ENCODE data around the gene SNAPC5. TPM values are rescaled to one million over a fixed set of nuclear protein-coding genes. Genes with fewer than 3 reads are reported as not detected.

The SNAPC5 gene
- polyA plus RNA-seq, 1 donor (not counting 4 experiments of a cell fraction or from before 2014, with no cell fraction given): 16.1 TPM

- Histone ChIP-seq H3K9me1 (ENCODE audit: control insufficient read depth, extremely low read depth, insufficient read depth, low read length) (no peaks in the 10 kb centered on the region), H3K36me3 (ENCODE audit: control insufficient read depth in 2 of 2, extremely low read depth in 1 of 2, insufficient read depth in 2 of 2, low read length in 2 of 2) (peaks cover under 1 to 8% of the 10 kb centered on the region in 2 experiments), H4K20me1 (ENCODE audit: control insufficient read depth, extremely low read depth, insufficient read depth, low read length) (no peaks in the 10 kb centered on the region), H3K9me3 (ENCODE audit: control insufficient read depth, low read depth, low read length) (no peaks in the 10 kb centered on the region), H2AFZ (ENCODE audit: control insufficient read depth, low read length) (peak overlapping the region; percentile 53), H3K4me2 (ENCODE audit: control insufficient read depth, extremely low read depth, insufficient read depth, low read depth, low read length) (peak overlapping the region; percentile 96), H3K4me1 (ENCODE audit: control insufficient read depth, extremely low read depth, insufficient read depth, low read length) (peaks cover 38% of the 10 kb centered on the region), H3K79me2 (ENCODE audit: control insufficient read depth, insufficient read depth, low read length) (peaks cover 10% of the 10 kb centered on the region), H3K4me3 (ENCODE audit: control insufficient read depth in 2 of 3, extremely low read depth in 1 of 3, insufficient read depth in 2 of 3, low read depth in 1 of 3, low read length in 3 of 3) (peak overlapping the region in 2 of 3 experiments; percentile 58 to 59), H3K9ac (ENCODE audit: control insufficient read depth, extremely low read depth, insufficient read depth, low read length) (peak overlapping the region; percentile 82), H3K27ac (ENCODE audit: control insufficient read depth, insufficient read depth, low read length) (peak overlapping the region; percentile 99), H3K27me3 (ENCODE audit: control insufficient read depth, extremely low read depth, insufficient read depth, low read length) (no peaks in the 10 kb centered on the region)
- FAIRE-seq (peak; percentile 97), DNase-seq (ENCODE audit: low read depth, low spot score) (peak; percentile 84)
- dilution Hi-C loops (cut with MboI; ENCODE audit: extremely low pct_ligation_motif_present, low sequenced_read_pairs): no loop called here
- TF ChIP-seq CTCF (optimal IDR thresholded peaks at IDR 0.05 in 1 of 3, IDR thresholded peaks at IDR 0.05 in 1 of 3, conservative IDR thresholded peaks at IDR 0.05 in 1 of 3; ENCODE audit: extremely low read depth in 1 of 3, insufficient read depth in 2 of 3, low read length in 3 of 3): peak in 1 of 3 experiments; percentile 35
- TF ChIP-seq EZH2 (IDR thresholded peaks at IDR 0.05; ENCODE audit: low read length): no peak
These were observed 37.5 kb downstream of the SNAPC5 start for GRCh38 chr15:66459818-66460615.

- dilution Hi-C loops (cut with MboI; ENCODE audit: extremely low pct_ligation_motif_present, low sequenced_read_pairs): no loop called here
- FAIRE-seq (no peak), DNase-seq (ENCODE audit: low read depth, low spot score) (no peak)
- H3K27ac ChIP-seq (ENCODE audit: control insufficient read depth, insufficient read depth, low read length): no peak overlapping the region
- H4K20me1 ChIP-seq (ENCODE audit: control insufficient read depth, extremely low read depth, insufficient read depth, low read length): no peaks in the 10 kb centered on the region
- peaks cover 0 to 15% of the 10 kb centered on the region in 2 experiments for H3K36me3 ChIP-seq (ENCODE audit: control insufficient read depth in 2 of 2, extremely low read depth in 1 of 2, insufficient read depth in 2 of 2, low read length in 2 of 2)
- peaks cover 29% of the 10 kb centered on the region for H3K4me1 ChIP-seq (ENCODE audit: control insufficient read depth, extremely low read depth, insufficient read depth, low read length)
- H3K9ac ChIP-seq (ENCODE audit: control insufficient read depth, extremely low read depth, insufficient read depth, low read length): no peak overlapping the region
- H3K79me2 ChIP-seq (ENCODE audit: control insufficient read depth, insufficient read depth, low read length): peaks cover 10% of the 10 kb centered on the region
- TF ChIP-seq EZH2 (IDR thresholded peaks at IDR 0.05; ENCODE audit: low read length) (no peak), CTCF (optimal IDR thresholded peaks at IDR 0.05 in 1 of 3, IDR thresholded peaks at IDR 0.05 in 1 of 3, conservative IDR thresholded peaks at IDR 0.05 in 1 of 3; ENCODE audit: extremely low read depth in 1 of 3, insufficient read depth in 2 of 3, low read length in 3 of 3) (no peak)
- no peaks in the 10 kb centered on the region for H3K9me1 ChIP-seq (ENCODE audit: control insufficient read depth, extremely low read depth, insufficient read depth, low read length)
- no peak overlapping the region for H3K4me3 ChIP-seq (ENCODE audit: control insufficient read depth in 2 of 3, extremely low read depth in 1 of 3, insufficient read depth in 2 of 3, low read depth in 1 of 3, low read length in 3 of 3)
- H2AFZ ChIP-seq (ENCODE audit: control insufficient read depth, low read length): no peak overlapping the region
- H3K9me3 ChIP-seq (ENCODE audit: control insufficient read depth, low read depth, low read length): no peaks in the 10 kb centered on the region
- no peaks in the 10 kb centered on the region for H3K27me3 ChIP-seq (ENCODE audit: control insufficient read depth, extremely low read depth, insufficient read depth, low read length)
- no peak overlapping the region for H3K4me2 ChIP-seq (ENCODE audit: control insufficient read depth, extremely low read depth, insufficient read depth, low read depth, low read length)
These were observed 41.4 kb downstream of the SNAPC5 start for GRCh38 chr15:66456211-66456610.
